HG03025 (cell line): ENCODE results near the gene KIAA1210.
"Not testable (repeated sequence)": the region's sequence is repeated elsewhere in the genome, so short reads cannot be mapped to it uniquely, and the experiment has no call there.

Experiments used
- ATAC-seq: cut with Tn5 transposase; IDR thresholded peaks from one replicate; pipeline ENCODE4 v1.9.1; 2021; ENCODE audit warnings: mild to moderate bottlenecking, moderate library complexity; ENCODE audit not compliant: unreplicated experiment, low FRiP score

The KIAA1210 gene

GRCh38 chrX:119041175-119041574 is 86.4 kb downstream of the KIAA1210 start:
- no peak for ATAC-seq

- ATAC-seq = no peak
Observed at GRCh38 chrX:119040432-119040831, 87.2 kb downstream of the KIAA1210 start.

- no peak for ATAC-seq
Observed at GRCh38 chrX:119036107-119037029, 91.2 kb downstream of the KIAA1210 start.

- ATAC-seq = no peak
Observed at GRCh38 chrX:119030990-119031389, 96.6 kb downstream of the KIAA1210 start.

GRCh38 chrX:119029656-119030055 is 98.0 kb downstream of the KIAA1210 start:
- not testable (repeated sequence) for ATAC-seq

GRCh38 chrX:119028733-119029330 is 98.8 kb downstream of the KIAA1210 start:
- no peak for ATAC-seq
